NCI-H446 (cell line): ENCODE data around the gene MS4A15.
"Not testable (repeated sequence)": the region's sequence is repeated elsewhere in the genome, so short reads cannot be mapped to it uniquely, and the experiment has no call there.

Experiments used
- DNase-seq, 2 experiments: peaks; one replicate each; lab custom pipeline; 2025; lab: John Stamatoyannopoulos, UW

Gene MS4A15, protein sequence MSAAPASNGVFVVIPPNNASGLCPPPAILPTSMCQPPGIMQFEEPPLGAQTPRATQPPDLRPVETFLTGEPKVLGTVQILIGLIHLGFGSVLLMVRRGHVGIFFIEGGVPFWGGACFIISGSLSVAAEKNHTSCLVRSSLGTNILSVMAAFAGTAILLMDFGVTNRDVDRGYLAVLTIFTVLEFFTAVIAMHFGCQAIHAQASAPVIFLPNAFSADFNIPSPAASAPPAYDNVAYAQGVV

DNA sequence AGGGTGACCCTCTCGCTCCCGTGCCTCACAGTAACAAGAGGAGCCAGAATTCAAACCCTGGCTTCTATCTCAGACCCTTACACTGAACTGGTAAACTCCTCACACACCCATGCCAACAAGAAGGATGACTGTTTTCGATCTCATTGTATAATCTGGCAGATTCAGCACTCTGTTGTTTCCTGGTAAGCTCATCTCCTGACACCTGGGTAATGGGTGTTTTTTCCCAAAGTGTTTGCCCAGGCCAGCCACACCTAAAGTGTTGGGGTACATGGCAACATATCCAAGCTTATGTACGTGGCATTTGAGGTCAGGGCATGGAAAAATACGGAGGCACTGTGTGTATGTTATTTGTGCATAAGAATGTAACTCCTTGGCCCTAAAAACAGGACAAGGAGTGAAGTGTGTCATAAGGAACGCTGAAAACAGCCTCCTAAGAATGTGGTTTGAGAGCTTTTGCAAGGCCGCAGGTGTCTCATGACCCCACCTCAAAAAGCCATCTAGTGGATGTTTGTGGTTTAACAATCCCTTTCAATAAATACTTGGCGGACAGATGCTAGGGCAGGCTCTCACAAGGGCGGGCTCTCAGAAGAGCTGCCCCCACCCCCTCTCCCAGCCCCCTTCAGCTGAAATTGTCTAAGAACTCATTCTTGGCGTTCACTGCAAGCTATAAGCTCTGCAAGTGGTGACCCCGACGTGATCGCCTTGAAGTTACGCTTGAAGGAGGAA is at the start of gene MS4A15:
MS4A15 (plus strand) TSS at position 561 of the 726 bp plus-strand sequence. CDS start 6,867 bp downstream, outside the sequence.
- DNase-seq, result peak in 1 of 2 experiments; percentile 52

DNA sequence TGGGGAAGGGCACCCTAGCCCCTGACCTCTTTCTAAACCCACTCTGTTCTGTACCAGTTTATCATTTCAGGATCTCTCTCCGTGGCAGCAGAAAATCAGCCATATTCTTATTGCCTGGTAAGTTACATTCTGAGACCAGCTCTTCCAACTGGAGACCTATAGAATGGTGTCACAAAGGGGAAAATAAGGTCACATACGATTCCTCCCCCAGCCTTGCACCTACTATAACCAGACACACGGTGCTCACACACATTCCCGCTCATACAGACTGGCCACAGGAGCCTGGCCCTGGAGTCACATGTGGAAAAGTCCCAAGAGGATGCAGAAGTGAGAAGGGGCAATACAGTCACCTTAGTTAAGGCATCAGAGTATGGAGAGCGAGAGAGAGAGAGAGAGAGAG is 49.7 kb upstream of the MS4A15 start:
- DNase-seq, result no peak

DNA sequence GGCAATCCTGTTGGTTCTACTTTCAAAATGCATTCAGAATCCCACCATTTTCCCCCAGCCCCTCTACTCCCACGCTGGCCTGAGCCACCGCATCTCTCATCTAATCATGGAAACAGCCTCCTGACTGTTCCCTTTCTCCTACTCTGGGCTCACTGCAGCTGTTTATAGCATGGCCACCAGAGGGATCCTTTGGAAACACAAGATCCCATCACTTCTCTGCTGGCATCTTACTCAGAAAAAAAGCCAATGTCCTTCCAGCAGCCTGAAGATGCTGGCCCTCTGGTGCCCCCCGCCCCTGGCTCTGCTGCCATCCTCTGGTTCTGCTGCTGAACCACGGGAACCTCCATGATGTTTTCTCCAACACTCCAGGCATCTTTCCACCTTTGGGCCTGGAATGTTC is 46.2 kb upstream of the MS4A15 start:
- no peak for DNase-seq

DNA sequence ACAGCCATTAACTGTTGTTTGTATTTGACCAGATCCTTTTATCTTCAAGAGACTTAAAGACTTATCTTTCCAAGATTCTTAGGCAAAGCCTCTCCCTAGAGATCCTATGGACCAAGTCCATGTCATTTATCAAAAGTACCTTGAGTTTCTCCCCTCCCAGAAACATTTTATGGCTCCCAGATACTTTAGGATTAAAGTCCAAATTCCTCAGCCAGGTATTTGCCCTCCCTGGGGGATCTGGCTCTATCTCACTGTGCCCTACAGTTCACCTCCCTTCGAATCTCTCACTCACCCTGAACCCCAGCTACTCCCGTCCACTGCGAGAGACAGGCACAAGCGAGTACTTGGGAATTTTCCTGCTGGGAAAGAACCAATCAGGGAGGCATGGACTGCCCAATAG is 45.4 kb upstream of the MS4A15 start:
- no peak for DNase-seq

DNA sequence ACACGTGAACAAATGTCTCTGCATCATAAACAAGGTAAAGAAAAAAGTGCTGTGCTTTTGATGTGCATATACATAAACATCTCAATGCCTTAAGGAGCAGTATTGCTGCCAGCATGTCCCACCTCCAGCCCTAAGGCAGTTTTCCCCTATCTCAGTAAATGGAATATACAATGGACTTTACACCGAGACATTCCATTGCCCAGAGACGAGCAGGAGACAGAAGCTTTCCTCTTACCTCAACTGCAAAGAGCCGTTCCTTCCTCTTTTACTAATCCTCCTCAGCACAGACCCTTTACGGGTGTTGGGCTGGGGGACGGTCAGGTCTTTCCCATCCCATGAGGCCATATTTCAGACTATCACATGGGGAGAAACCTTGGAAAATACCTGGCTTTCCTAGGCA is 43.2 kb upstream of the MS4A15 start:
- not testable (repeated sequence) for DNase-seq

DNA sequence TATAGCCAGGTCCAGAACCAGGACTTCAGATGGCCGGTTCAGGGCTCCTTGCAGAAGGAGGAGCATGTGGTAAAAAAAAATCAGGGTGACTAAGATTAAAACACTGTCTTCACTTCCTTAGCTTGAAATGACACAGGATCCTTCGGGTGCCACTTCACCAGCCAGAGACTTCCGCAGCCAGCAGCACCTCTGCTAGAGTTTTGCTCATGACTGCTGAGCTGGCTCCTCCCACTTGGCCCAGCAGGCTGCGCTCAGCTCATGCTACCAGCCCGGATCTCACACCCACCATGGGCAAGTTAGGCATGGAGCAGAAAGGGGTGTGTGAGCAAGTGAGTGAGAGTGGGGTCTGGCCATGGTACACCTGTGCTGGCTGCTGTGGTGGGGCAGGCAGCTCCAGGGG is 38.7 kb upstream of the MS4A15 start:
- DNase-seq, result no peak

DNA sequence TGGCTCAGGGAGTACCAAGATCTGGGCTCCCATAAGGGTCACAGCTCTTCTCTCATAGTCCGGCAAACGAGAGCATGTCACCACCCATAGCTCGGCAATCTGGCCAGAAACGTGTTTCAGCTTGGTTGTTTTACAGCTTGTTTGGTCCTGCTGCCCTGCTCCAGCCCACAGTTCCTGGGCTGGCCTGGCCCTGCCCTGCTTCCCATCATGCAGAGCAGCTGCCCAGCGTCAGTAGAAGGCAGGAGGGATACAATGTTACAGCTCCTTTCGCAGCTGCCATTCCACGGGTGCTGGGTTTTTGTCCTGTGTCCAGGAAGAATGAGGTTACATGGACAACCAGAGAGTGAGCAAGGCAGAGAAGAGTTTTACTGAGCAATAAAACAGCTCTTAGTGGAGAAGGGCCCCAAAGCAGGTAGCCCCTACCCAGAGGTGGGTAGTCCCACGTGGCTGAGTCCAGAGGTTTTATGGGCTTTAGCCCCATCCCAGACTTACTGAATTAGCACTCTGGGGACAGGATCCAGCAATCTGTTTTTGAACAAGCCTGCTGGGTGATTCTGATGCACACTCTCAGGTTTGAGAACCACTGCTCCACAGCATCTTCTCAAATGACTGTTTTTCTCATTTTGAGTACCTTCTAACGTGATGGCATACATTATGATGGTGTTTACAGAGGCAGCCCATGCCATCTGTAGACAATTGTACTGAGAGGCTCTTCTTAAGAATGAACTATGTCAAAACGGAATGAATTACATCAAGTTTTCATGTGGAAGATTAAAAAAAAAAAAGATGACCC is 37.9 kb upstream of the MS4A15 start:
- DNase-seq, result no peak

DNA sequence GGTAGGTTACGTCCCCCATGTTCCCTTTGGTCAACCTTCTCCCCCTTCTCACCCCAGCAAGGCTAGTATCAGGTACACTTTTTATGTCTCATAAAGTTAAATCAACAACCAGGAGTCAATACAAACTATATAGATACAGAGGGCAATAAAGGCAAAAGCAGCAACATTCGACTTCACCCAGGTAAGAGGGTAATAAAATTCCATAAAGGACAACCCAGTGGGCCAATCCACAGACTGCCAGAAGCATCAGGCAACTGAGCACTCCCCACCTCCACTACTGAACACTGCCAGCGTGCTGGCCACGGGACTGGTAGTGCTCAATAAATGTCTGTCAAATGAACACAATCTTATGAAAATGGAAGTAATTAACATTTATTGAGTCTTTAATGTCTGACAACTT is 37.3 kb upstream of the MS4A15 start:
- DNase-seq, result no peak

DNA sequence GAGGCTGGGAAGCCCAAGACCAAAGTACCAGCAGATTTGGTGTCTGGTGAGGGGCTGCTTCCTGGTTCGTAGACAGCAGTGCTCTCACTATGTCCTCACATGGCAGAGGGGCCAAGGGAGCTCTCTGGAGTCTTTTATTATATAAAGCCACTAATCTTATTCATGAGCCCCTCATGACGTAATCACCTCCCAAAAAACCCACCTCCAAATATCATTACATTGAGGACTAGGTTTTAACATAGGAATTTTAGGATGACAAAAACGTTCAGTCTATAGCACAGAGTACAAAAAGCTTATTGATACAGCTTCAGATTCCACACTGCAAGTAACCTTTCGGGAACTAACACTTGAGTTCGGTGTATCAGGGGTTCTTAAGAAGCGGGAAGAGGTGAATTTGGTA is 36.2 kb upstream of the MS4A15 start:
- no peak for DNase-seq

DNA sequence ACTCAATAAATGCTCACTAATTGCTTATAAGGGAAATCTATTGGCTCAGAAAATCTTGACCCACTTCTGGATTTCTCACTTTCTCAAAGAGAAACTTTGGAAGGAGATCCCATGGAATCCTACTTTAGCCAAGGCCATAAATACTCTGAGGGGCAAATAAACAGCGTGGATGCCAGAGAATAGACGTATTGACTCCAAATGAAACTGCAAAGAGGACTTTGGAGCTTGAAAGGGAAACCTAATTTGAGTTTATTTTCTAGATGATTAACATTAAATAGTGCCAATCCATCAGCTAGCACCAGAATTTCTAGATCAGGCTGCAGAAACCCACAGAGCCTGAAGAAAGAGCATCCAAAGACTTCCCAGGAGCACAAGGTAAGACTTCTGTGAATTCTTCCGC is 32.2 kb upstream of the MS4A15 start, which contains the start of gene MS4A18:
MS4A18 (plus strand) TSS at position 301 of the 400 bp plus-strand sequence.
- DNase-seq, result no peak

DNA sequence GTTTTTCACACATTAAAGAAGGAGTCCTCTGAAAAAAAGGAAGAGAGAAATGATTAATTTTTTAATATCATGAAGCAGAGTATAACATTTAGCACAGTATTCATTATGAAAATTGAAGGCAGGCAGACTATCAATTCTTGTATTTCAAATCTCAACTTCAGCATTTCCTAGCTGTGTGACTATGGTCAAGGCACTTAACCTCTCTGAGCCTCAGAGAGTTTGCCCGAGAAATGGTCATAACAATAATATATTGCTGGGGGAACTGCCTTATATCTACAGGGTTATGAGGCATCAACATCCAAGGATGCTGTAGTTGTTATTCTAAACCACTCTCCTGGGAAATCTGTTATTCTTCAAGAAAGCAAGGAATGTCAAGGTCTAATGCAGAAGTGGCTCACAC is 31.1 kb upstream of the MS4A15 start:
- no peak for DNase-seq

DNA sequence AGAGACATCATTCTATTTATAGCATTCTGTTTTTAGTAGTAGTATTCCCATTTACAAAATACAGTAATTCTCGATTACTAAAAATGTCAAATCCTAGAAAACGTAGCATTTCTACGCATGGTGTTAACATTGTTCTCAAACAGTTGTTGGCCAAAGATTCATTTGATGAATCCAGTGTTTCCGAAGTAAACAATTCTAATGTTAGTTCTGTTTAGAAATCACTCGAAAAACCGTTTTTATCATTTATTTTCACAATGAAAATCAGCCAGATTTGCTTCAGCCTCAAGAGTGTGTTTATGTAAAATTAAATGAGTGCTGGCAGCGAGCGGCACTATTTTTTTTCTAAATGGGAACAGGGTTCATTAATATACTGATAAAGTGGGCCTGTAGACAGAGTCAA is 25.1 kb upstream of the MS4A15 start:
- no peak for DNase-seq

DNA sequence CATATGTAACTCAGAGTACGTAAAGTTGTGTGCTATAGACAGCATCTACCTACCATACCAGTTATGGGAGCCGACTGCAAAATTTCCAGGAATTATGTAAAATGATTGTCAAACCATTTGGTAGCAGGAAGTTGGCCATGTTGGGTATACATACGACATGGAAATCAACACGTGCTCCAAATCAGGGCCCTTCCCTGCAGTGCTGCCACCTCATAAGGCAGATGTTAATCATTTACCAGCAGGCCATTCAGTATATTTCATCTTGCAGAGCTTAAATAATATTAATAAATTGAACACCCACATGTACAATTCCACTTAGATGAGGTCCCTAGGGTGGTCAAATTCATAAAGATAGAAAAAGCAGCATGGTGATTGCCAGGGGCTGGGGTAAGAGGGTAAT is 22.4 kb upstream of the MS4A15 start:
- no peak for DNase-seq

DNA sequence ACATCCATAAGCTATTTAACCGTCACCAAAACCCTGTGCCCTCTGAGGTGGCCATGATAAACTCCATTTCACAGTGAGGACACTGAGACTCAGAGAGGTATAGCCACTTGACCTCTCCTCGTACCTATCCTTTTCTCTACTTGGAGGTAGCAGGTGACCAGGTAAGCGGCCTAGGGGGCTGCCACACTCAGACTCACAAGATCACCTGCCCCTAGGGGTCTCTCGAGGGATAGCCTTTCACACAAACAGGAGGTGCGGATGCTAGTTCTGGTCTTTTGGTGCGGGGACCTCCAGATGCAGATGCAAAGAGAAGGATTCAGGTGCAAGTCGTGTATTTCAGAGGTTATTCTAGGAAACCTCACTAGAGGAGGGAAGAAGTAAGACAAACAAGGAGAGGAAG is 17.6 kb upstream of the MS4A15 start:
- DNase-seq, result no peak

DNA sequence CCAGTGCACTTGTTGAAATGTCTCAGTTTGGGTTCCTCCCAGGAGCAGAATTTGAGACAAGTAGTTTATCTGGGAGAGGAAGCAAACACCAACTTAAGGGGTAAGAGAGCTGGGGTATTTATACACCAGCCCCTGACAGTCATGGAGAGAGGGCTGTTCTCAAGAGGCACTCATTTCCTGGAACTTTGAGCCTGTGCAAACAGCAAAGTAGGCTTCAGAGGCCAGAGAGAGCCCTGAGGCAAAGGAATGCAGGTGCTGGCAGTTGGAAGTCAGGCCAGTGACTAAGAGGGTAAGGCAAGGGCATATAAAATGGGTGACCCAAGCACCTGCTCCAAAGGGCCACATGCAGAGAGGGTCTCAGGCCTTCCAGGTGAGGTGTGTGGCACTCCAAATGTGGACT is 16.1 kb upstream of the MS4A15 start:
- DNase-seq, result no peak

DNA sequence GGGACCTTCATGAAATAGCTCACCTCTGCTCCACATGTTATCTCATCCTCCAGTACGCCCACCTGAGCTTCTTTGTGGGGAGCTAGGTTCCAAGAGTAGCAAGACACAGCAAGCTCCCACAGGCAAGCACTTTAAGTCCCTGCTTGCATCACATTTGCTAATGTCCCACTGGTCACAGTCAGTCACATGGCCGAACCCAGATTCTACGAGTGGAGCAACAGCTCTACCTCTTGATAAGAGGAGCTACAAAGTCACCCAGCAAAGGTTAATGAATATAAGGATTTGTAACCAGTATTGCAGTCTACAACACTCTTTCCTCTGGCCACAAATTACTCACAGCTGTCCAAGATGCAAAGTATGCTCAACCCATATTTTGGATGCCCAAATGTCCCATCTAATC is 15.2 kb upstream of the MS4A15 start:
- DNase-seq, result no peak

DNA sequence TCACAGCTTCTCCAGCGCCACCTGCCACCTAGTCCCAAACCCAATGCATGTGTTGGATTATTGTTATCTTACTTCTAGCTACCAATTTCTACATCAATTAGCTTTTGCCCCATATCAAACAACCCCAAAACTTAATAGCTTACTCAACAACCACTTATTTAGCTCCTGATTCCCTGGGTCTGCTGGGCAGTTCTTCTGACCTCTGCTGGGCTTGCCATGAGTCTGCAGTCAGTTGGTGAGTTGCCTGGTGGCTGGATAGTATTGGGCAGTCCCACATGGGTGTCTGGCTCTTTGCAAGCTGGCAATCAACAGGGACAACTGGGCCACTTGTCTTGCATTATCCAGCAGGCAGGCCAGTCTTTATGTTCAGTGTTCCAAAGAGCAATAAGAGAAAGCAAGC is 13.6 kb upstream of the MS4A15 start:
- no peak for DNase-seq

DNA sequence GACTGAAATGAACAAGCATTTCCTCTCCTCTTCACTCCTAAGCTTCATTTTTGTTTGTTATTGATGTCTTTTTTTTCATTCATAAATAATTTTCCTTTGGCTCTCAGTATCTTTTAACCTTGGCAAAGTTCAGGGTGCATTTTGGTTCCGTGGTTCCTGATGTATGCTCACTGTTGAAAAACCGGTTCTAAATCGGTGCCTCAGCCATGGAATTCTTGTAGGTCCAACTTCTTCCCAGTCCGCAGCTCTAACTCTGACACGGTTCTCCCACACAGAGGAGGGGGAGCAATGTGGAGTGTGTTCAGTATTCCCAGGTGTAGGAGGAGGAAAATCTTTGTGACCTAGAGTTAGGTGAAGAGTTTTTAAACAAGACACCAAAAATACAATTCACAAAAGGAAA is 12.6 kb upstream of the MS4A15 start:
- DNase-seq, result no peak

DNA sequence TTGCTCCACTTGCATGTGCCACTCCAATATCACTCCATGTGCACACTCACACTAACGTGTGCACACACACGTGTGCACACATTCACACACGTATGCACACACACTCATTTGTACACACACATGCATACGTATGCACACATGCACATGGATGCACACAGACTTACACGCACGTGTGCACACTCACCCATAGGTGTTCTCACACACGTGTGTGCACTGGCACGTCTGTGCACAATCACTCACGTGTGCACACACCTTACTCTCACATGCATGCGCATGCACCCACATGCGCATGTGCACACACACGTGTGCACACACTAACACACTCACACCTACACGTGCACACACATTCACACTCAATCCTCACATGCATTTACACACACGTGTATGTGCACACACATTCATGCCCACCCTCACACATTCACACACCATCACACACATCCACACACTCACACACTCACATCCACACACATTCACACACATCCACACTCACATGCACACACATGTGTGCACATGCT is 9.3 kb upstream of the MS4A15 start:
- no peak for DNase-seq

DNA sequence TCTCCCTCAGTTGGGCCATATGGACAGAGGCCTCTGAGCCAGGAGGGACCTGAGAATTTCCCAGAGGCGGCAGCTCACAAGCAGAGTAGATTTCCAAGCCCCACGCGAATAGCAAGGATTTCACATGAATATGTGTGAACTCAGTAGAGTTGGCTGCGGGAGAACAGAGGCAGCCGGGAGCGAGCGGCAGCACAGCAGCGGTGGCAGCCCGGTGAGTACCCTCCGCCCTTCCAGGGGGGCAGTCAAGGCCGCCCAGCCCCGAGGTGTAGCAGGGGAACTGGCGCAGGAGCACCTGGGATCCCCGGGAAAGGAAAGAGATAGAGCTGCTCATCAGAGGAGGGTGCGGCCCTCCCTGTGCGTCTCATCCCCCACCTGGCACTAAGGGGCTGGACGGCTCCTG is 8.4 kb upstream of the MS4A15 start:
- no peak for DNase-seq

DNA sequence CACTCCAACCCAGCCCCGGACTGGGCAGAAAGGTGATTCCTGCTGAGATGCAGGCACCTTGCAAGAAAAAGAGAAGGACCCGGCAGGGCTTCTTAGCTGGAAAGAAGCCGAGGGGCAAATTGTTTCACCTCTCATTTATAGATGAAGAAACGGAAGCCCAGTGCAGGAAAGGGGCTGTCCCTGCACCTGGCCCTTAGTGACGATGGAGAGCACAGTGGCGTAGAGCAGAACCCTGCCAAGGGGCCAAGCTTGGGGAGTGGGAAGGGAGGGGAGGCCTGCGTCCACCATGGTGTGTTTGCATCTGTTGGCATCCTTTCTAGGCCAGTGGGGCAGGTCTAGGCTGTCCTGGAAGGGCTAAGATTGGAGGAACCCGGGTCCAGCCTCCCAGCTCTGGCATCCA is 7.8 kb upstream of the MS4A15 start:
- no peak for DNase-seq

DNA sequence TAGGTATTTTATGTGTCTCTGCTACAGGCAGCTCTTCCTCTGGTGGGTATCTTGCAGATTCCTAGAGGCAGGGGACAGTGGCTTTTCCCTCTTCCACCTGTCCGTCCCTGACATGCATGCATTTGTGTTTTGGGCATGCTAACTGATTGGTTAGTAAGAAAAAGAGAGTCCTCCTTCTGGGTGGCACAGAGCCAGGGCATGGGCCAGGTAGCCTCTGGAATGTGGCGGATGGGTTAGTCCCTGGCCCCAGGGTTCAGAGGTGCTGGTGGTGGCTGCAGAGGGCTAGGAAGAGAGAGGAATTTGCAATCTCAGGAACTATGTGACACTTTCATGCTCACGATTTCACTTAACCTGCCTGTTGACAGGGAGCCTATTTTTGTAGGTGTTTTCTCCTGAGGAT is 5.8 kb upstream of the MS4A15 start:
- no peak for DNase-seq

DNA sequence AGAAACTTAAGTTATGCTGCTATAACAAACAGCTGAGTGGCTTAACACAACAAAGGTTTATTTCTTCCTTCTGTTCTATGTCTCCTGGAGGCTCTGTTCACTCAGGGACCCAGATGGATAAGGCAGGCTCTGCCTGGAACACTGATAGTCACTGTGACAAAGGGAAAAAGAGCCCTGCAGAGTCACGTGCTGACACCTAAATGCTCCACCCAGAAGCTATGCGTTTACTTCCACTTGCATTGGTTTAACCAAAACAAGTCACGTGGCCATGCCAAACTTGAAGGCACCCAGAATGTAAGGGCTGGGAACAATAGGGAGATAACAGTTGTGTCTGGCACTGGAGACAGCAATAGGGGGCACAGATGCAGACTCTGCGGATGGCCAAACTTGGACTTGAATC is 3.4 kb upstream of the MS4A15 start:
- DNase-seq, result no peak
